ENCODE results near the gene WT1. TPM values are rescaled to one million over a fixed set of nuclear protein-coding genes. Genes with fewer than 3 reads are reported as not detected.
A peak's percentile ranks its signal among the peaks of the same experiment; 100 is the strongest.

WT1 gene
- total RNA-seq, 1 donor from 2014 or later: not detected

DNA sequence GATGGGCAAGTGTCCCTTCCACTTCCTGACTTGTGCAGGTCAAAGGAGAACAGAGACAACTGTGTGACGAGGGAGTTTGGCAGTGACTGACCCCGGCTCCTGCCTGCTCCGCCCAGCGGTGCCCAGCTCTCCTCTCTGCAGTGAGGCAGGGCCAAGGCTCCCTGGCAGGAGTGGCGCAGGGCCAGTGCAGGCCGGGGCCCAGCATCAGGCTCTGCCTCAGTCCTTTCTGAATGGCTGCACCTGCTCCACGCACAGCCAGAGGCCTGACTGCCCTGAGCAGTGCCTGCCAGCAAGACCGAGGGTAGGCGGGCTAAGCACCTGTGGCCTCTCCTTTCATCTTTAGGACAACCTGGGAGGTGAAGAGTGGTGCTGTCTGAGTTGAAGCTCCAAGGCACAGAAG, 54.2 kb downstream of the WT1 start:
- no peak for DNase-seq (ENCODE audit: low spot score)
- Histone ChIP-seq H3K4me1 (peaks cover 2% of the 10 kb centered on the region), H3K9ac (no peak overlapping the region), H3K4me3 (no peak overlapping the region), H2AFZ (replicated peaks) (no peak overlapping the region), H3K79me2 (ENCODE audit: low read depth) (no peaks in the 10 kb centered on the region), H4K20me1 (ENCODE audit: low read depth) (no peaks in the 10 kb centered on the region), H3K27me3 (no peaks in the 10 kb centered on the region), H3K27ac (no peak overlapping the region), H3K9me3 (ENCODE audit: low read depth) (no peaks in the 10 kb centered on the region), H3K4me2 (no peak overlapping the region), H3F3A (ENCODE audit: low read depth) (peaks cover 2% of the 10 kb centered on the region), H3K36me3 (no peaks in the 10 kb centered on the region)
- H3K4me3 Mint-ChIP-seq: no peak overlapping the region
- no peak overlapping the region for H3K27ac Mint-ChIP-seq
- H3K27me3 Mint-ChIP-seq (ENCODE audit: insufficient read depth, low read depth): peaks cover 2% of the 10 kb centered on the region
- H3K36me3 Mint-ChIP-seq: no peaks in the 10 kb centered on the region
- TF ChIP-seq, protein P1, sequence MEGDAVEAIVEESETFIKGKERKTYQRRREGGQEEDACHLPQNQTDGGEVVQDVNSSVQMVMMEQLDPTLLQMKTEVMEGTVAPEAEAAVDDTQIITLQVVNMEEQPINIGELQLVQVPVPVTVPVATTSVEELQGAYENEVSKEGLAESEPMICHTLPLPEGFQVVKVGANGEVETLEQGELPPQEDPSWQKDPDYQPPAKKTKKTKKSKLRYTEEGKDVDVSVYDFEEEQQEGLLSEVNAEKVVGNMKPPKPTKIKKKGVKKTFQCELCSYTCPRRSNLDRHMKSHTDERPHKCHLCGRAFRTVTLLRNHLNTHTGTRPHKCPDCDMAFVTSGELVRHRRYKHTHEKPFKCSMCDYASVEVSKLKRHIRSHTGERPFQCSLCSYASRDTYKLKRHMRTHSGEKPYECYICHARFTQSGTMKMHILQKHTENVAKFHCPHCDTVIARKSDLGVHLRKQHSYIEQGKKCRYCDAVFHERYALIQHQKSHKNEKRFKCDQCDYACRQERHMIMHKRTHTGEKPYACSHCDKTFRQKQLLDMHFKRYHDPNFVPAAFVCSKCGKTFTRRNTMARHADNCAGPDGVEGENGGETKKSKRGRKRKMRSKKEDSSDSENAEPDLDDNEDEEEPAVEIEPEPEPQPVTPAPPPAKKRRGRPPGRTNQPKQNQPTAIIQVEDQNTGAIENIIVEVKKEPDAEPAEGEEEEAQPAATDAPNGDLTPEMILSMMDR (IDR thresholded peaks at IDR 0.05): no peak
- no peaks in the 10 kb centered on the region for H3K4me1 Mint-ChIP-seq
- no peaks in the 10 kb centered on the region for H3K9me3 Mint-ChIP-seq

DNA sequence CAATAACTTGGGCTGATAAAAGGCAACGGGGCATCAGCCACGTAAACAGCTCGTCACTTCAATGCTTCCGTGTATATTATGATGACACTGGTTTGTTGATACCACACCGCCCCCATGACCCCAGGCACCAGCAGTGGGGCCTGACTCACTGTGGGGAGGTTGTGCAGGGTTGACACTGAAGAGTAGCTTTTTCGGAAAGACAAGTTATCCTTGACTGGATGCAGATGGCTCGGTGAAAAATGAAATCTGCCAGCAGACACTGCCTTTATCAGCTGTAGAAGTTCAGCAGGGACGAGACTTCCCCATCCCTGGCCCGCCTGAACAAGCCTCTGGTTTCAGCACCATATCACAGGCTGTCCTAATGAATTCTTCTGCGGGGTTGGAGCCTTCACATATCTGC, 55.6 kb downstream of the WT1 start:
- no peaks in the 10 kb centered on the region for H3K36me3 Mint-ChIP-seq
- no peak overlapping the region for H2AFZ ChIP-seq (replicated peaks)
- no peak overlapping the region for H3K4me3 ChIP-seq
- no peak overlapping the region for H3K4me2 ChIP-seq
- no peak for DNase-seq (ENCODE audit: low spot score)
- peaks cover 3% of the 10 kb centered on the region for H3K9me3 Mint-ChIP-seq
- no peak overlapping the region for H3K9ac ChIP-seq
- H3K4me1 ChIP-seq: peaks cover 8% of the 10 kb centered on the region
- H3K9me3 ChIP-seq (ENCODE audit: low read depth): no peaks in the 10 kb centered on the region
- no peak overlapping the region for H3K4me3 Mint-ChIP-seq
- peaks cover 3% of the 10 kb centered on the region for H3K27me3 Mint-ChIP-seq (ENCODE audit: insufficient read depth, low read depth)
- H3K27ac ChIP-seq: no peak overlapping the region
- H3K27me3 ChIP-seq: no peaks in the 10 kb centered on the region
- H3K4me1 Mint-ChIP-seq: no peaks in the 10 kb centered on the region
- H3K36me3 ChIP-seq: no peaks in the 10 kb centered on the region
- no peaks in the 10 kb centered on the region for H3K79me2 ChIP-seq (ENCODE audit: low read depth)
- H4K20me1 ChIP-seq (ENCODE audit: low read depth): no peaks in the 10 kb centered on the region
- TF ChIP-seq EZH2phosphoT487 (IDR thresholded peaks at IDR 0.05): no peak
- TF ChIP-seq, protein P1 (IDR thresholded peaks at IDR 0.05): no peak
- TF ChIP-seq EZH2 (IDR thresholded peaks at IDR 0.05): no peak
- H3K27ac Mint-ChIP-seq: no peak overlapping the region
- peaks cover 7% of the 10 kb centered on the region for H3F3A ChIP-seq (ENCODE audit: low read depth)

DNA sequence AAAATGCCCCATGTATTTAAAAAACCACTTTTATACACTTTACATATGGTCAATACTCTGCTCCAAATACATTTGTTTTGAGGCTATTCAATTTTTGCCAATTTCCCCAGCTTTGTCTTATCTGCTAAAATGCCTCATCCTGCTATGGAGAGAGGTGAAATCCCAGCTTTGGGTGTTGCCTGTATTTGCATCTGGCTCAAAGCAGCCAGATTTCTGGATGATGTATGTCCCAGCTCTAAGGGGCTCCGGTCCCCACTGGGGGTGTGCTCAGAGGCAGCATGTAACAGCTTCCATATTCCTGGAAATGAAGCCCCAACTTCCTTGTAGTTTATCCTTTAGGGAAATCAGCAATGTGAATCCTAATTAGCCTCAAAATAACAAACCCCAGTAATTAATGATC, 59.5 kb downstream of the WT1 start:
- Histone ChIP-seq H4K20me1 (ENCODE audit: low read depth) (no peaks in the 10 kb centered on the region), H3K4me3 (no peak overlapping the region), H3K79me2 (ENCODE audit: low read depth) (no peaks in the 10 kb centered on the region), H3K4me1 (peaks cover 8% of the 10 kb centered on the region), H3F3A (ENCODE audit: low read depth) (peaks cover 7% of the 10 kb centered on the region), H3K9me3 (ENCODE audit: low read depth) (no peaks in the 10 kb centered on the region), H3K27ac (no peak overlapping the region), H2AFZ (replicated peaks) (no peak overlapping the region), H3K4me2 (peak overlapping the region; percentile 14), H3K9ac (no peak overlapping the region), H3K27me3 (no peaks in the 10 kb centered on the region), H3K36me3 (no peaks in the 10 kb centered on the region)
- Mint-ChIP-seq H3K4me3 (no peak overlapping the region), H3K27ac (no peak overlapping the region), H3K4me1 (no peaks in the 10 kb centered on the region), H3K27me3 (ENCODE audit: insufficient read depth, low read depth) (peaks cover 3% of the 10 kb centered on the region), H3K36me3 (no peaks in the 10 kb centered on the region), H3K9me3 (peaks cover 6% of the 10 kb centered on the region)
- peak; percentile 15 for DNase-seq (ENCODE audit: low spot score)
- TF ChIP-seq, protein P1 (IDR thresholded peaks at IDR 0.05): no peak
- TF ChIP-seq EZH2phosphoT487 (IDR thresholded peaks at IDR 0.05): no peak
- no peak for TF ChIP-seq EZH2 (IDR thresholded peaks at IDR 0.05)
